ENCODE results near the gene SLC38A3.

GRCh38 chr3:50270422-50271224 lies 65.6 kb downstream of the SLC38A3 start:
- no peak for TF ChIP-seq CTCF (IDR thresholded peaks at IDR 0.05; ENCODE audit: low read depth, low read length)
- TF ChIP-seq EZH2phosphoT487 (IDR thresholded peaks at IDR 0.05; ENCODE audit: low read depth): no peak

All from OCI-LY3 (cell line).